Measurements from ENCODE around the gene SH2D4B.

SH2D4B gene

GRCh38 chr10:80524190-80524909 is 13.4 kb upstream of the SH2D4B start:
- H3K27ac ChIP-seq (replicated peaks) = no peak overlapping the region
- TF ChIP-seq SPI1 (IDR thresholded peaks at IDR 0.05; ENCODE audit: borderline replicate concordance, low read depth) (no peak), POLR2AphosphoS5 (IDR thresholded peaks at IDR 0.05; ENCODE audit: low read depth) (peak; percentile 38; the same call in 1 of the 2 replicates)
- no peaks in the 10 kb centered on the region for H3K27me3 ChIP-seq (ENCODE audit: insufficient read depth, poor library complexity, severe bottlenecking)
- DNase-seq (ENCODE audit: low read depth in 1 of 2, low spot score in 1 of 2) = no peak
- H3K4me3 ChIP-seq (replicated peaks; ENCODE audit: insufficient read depth, low read length) = no peak overlapping the region

GRCh38 chr10:80526218-80526617 is 11.5 kb upstream of the SH2D4B start:
- TF ChIP-seq REST (IDR thresholded peaks at IDR 0.05; ENCODE audit: insufficient replicate concordance, low read depth) = no peak
- TF ChIP-seq, protein P1, sequence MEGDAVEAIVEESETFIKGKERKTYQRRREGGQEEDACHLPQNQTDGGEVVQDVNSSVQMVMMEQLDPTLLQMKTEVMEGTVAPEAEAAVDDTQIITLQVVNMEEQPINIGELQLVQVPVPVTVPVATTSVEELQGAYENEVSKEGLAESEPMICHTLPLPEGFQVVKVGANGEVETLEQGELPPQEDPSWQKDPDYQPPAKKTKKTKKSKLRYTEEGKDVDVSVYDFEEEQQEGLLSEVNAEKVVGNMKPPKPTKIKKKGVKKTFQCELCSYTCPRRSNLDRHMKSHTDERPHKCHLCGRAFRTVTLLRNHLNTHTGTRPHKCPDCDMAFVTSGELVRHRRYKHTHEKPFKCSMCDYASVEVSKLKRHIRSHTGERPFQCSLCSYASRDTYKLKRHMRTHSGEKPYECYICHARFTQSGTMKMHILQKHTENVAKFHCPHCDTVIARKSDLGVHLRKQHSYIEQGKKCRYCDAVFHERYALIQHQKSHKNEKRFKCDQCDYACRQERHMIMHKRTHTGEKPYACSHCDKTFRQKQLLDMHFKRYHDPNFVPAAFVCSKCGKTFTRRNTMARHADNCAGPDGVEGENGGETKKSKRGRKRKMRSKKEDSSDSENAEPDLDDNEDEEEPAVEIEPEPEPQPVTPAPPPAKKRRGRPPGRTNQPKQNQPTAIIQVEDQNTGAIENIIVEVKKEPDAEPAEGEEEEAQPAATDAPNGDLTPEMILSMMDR (IDR thresholded peaks at IDR 0.05; ENCODE audit: insufficient read depth, low read length) = no peak
- no peak for TF ChIP-seq POLR2AphosphoS5 (IDR thresholded peaks at IDR 0.05; ENCODE audit: low read depth)
- TF ChIP-seq SPI1 (IDR thresholded peaks at IDR 0.05; ENCODE audit: borderline replicate concordance, low read depth) = no peak
- no peak for TF ChIP-seq GABPA (IDR thresholded peaks at IDR 0.05; ENCODE audit: low read depth)
- no peak overlapping the region for H3K4me3 ChIP-seq (replicated peaks; ENCODE audit: insufficient read depth, low read length)
- H3K27me3 ChIP-seq (ENCODE audit: insufficient read depth, poor library complexity, severe bottlenecking) = no peaks in the 10 kb centered on the region
- no peak for DNase-seq (ENCODE audit: low read depth in 1 of 2, low spot score in 1 of 2)
- H3K27ac ChIP-seq (replicated peaks) = no peak overlapping the region

GRCh38 chr10:80526742-80527141 is 11.0 kb upstream of the SH2D4B start:
- no peak overlapping the region for H3K27ac ChIP-seq (replicated peaks)
- H3K27me3 ChIP-seq (ENCODE audit: insufficient read depth, poor library complexity, severe bottlenecking) = no peaks in the 10 kb centered on the region
- DNase-seq (ENCODE audit: low read depth in 1 of 2, low spot score in 1 of 2) = peak in 1 of 2 experiments; percentile 51
- TF ChIP-seq REST (IDR thresholded peaks at IDR 0.05; ENCODE audit: insufficient replicate concordance, low read depth) = no peak
- peak; percentile 1; the same call in 1 of the 2 replicates for TF ChIP-seq SPI1 (IDR thresholded peaks at IDR 0.05; ENCODE audit: borderline replicate concordance, low read depth)
- H3K4me3 ChIP-seq (replicated peaks; ENCODE audit: insufficient read depth, low read length) = no peak overlapping the region

- no peaks in the 10 kb centered on the region for H3K27me3 ChIP-seq (ENCODE audit: insufficient read depth, poor library complexity, severe bottlenecking)
- TF ChIP-seq GABPA (IDR thresholded peaks at IDR 0.05; ENCODE audit: low read depth) (no peak), POLR2AphosphoS5 (IDR thresholded peaks at IDR 0.05; ENCODE audit: low read depth) (no peak), SPI1 (IDR thresholded peaks at IDR 0.05; ENCODE audit: borderline replicate concordance, low read depth) (peak; percentile 88)
- TF ChIP-seq, protein P1 (IDR thresholded peaks at IDR 0.05; ENCODE audit: insufficient read depth, low read length) = no peak
- no peak overlapping the region for H3K27ac ChIP-seq (replicated peaks)
- DNase-seq (ENCODE audit: low read depth in 1 of 2, low spot score in 1 of 2) = peak in 1 of 2 experiments; percentile 66
- H3K4me3 ChIP-seq (replicated peaks; ENCODE audit: insufficient read depth, low read length) = no peak overlapping the region
Measured at GRCh38 chr10:80528185-80528700, 9.5 kb upstream of the SH2D4B start.

Measured in HL-60 (cell line).